Spleen (tissue), 11 donors: ENCODE measurements around the gene MXRA7. TPM values are rescaled to one million over a fixed set of nuclear protein-coding genes. Genes with fewer than 3 reads are reported as not detected.

Experiments
- DNase-seq: peaks from one replicate; pipeline ENCODE4 v3.0.0-alpha.2; 2020
- H3K27ac ChIP-seq, 8 donors: fragments of 200-600 bp; sonication (generic) in 7 of 8; 1 replicate in 4 of 8; 2 replicates in 4 of 8; pipeline versions ENCODE4 v1.5.0 to v1.8.0; 2016 to 2021; ENCODE audit warnings: inconsistent platforms in 4 of 8, mild to moderate bottlenecking in 4 of 8, moderate library complexity in 1 of 8
- H3K27me3 ChIP-seq, 7 donors: fragments of 200-600 bp; sonication (generic) in 6 of 7; replicated peaks in 1 of 7; 1 replicate in 4 of 7; 2 replicates in 3 of 7; pipeline versions ENCODE4 v1.5.0 to v1.8.0; 2016 to 2021; ENCODE audit warnings: inconsistent platforms in 3 of 7, mild to moderate bottlenecking in 1 of 7
- H3K36me3 ChIP-seq, 6 donors: fragments of 200-600 bp; sonication (generic) in 5 of 6; 1 replicate in 4 of 6; 2 replicates in 2 of 6; pipeline versions ENCODE4 v1.5.0 to v1.8.0; 2016 to 2021; ENCODE audit warnings: inconsistent platforms in 2 of 6
- H3K4me1 ChIP-seq, 6 donors: fragments of 200-600 bp; sonication (generic) in 5 of 6; 1 replicate in 3 of 6; 2 replicates in 3 of 6; pipeline versions ENCODE4 v1.5.0 to v1.8.0; 2016 to 2021; ENCODE audit warnings: inconsistent platforms in 3 of 6
- H3K4me3 ChIP-seq, 8 donors: fragments of 200-600 bp; sonication (generic) in 7 of 8; 1 replicate in 4 of 8; 2 replicates in 4 of 8; pipeline versions ENCODE4 v1.5.0 to v1.8.0; 2016 to 2021; ENCODE audit warnings: inconsistent platforms in 4 of 8, mild to moderate bottlenecking in 4 of 8, moderate library complexity in 2 of 8
- H3K9me3 ChIP-seq, 8 donors: fragments of 200-600 bp; sonication (generic) in 7 of 8; 1 replicate in 4 of 8; 2 replicates in 4 of 8; pipeline versions ENCODE4 v1.5.0 to v1.8.0; 2016 to 2021; ENCODE audit warnings: inconsistent platforms in 4 of 8
- CTCF ChIP-seq, 11 experiments: fragments of 200-600 bp in 7 of 11; fragments of 450-650 bp in 4 of 11; sonication (generic) in 4 of 11; IDR thresholded peaks in 8 of 11; conservative IDR thresholded peaks in 3 of 11; 1 replicate in 7 of 11; 2 replicates in 4 of 11; pipeline versions ENCODE4 v1.4.0 to v1.8.0; 2016 to 2021; ENCODE audit warnings: antibody characterized with exemption in 11 of 11, inconsistent platforms in 4 of 11, mild to moderate bottlenecking in 1 of 11
- POLR2A ChIP-seq, 3 donors: fragments of 450-650 bp; IDR thresholded peaks; one replicate each; pipeline ENCODE4 v1.5.1; 2017; ENCODE audit warnings: antibody characterized with exemption in 3 of 3, mild to moderate bottlenecking in 1 of 3
- POLR2AphosphoS5 ChIP-seq, 3 donors: sonication (generic); formaldehyde crosslinking; IDR thresholded peaks; one replicate each; pipeline ENCODE4 v1.5.1; 2017; ENCODE audit warnings: antibody characterized with exemption in 3 of 3
- WGBS, 5 donors: extraction: QIAGEN DNeasy Blood & Tissue Kit in 3 of 5; methylation state at CpG; one replicate each; pipeline versions ENCODE4 v1.1.5 to v1.1.7; 2013 to 2018; 5-methylcytosine and 5-hydroxymethylcytosine counted together
- intact Hi-C: fragments of 100-400 bp; cut with DNase I; formaldehyde crosslinking; loops from one replicate; pipeline ENCODE4 v1.15.0; 2023; ENCODE audit warnings: low total_unique reads
- polyA plus RNA-seq, 3 donors: library from polyadenylated mRNA; stranded (reverse); fragments of 200-250 nt; gene quantifications; one replicate each; pipeline ENCODE4 v1.2.1, GENCODE V29; 2013
- total RNA-seq, 7 donors: library from RNA; depleted of rRNA in 3 of 7; stranded (reverse); fragments of >200 nt in 3 of 7; fragmentation: NEBNext Ultra II Directional in 4 of 7; extraction: Animal tissue kit (Norgen Biotek cat#: 25700) in 4 of 7; gene quantifications; one replicate each; pipeline versions ENCODE4 v1.1.0 to v1.2.1, GENCODE V29; 2016 to 2021
- donor health status: healthy with polysubstance abuse.
- donor health status: DM: no; HTN: no; CAD: no; lungs with moderate emphysema.
- donor health status: DM: no; HTN: no; CAD: no.
- donor health status: Bipolar disorder and iron deficiency.
- donor health status: healthy.
- donor health status: DM: no; HTN: no; CAD: no.
- donor health status: DM: yes; HTN: yes; CAD: no.

Gene MXRA7
- total and polyA plus RNA-seq, 10 donors, result 37.8 to 172 (median 117) TPM

GRCh38 chr17:76737082-76737675, 26.4 kb upstream of the MXRA7 start, which contains the start of gene SRSF2:
SRSF2 (minus strand) TSS chr17:76737331; CDS start chr17:76737160, 171 bp downstream.
- no peaks in the 10 kb centered on the region for H3K9me3 ChIP-seq
- peak within 1 kb of the TSS; percentile 81 to 99 (median 92) for H3K4me3 ChIP-seq
- H3K27ac ChIP-seq, result peak within 1 kb of the TSS; percentile 89 to 100 (median 98)
- peaks cover 50 to 71% (median 62%) of the 10 kb centered on the region in 6 donors for H3K4me1 ChIP-seq
- WGBS, 5 donors, result 0 to 2% (median 1%) methylated on average over 17 to 60 of the region's 60 CpGs; no CpG with 5 or more reads in 1 of the 5 donors
- intact Hi-C loops, result no loop called here
- no peaks in the 10 kb centered on the region for H3K27me3 ChIP-seq
- peak; percentile 99 for DNase-seq
- peak in 4 of 11 experiments; percentile 6 to 26 (median 12) for TF ChIP-seq CTCF (IDR thresholded peaks at IDR 0.05 in 8 of 11, conservative IDR thresholded peaks at IDR 0.05 in 3 of 11)
- TF ChIP-seq POLR2AphosphoS5 (IDR thresholded peaks at IDR 0.05), result peak; percentile 100
- TF ChIP-seq POLR2A (IDR thresholded peaks at IDR 0.05), result peak; percentile 98 to 100 (median 99)
- peaks cover 0 to 55% (median 38%) of the 10 kb centered on the region in 6 donors for H3K36me3 ChIP-seq

GRCh38 chr17:76736349-76737081, 25.8 kb upstream of the MXRA7 start:
- 0 to 2% (median 1%) methylated on average over 9 to 117 of the region's 117 CpGs for WGBS, 5 donors

GRCh38 chr17:76735586-76736348, 25.0 kb upstream of the MXRA7 start:
- Histone ChIP-seq H3K4me3 (peak overlapping the region; percentile 51 to 99 (median 92)), H3K27ac (peak overlapping the region; percentile 89 to 100 (median 98)), H3K4me1 (peaks cover 53 to 82% (median 76%) of the 10 kb centered on the region in 6 donors), H3K9me3 (no peaks in the 10 kb centered on the region), H3K27me3 (no peaks in the 10 kb centered on the region), H3K36me3 (peaks cover 0 to 55% (median 42%) of the 10 kb centered on the region in 6 donors)
- WGBS, 5 donors, result 1 to 2% (median 1%) methylated on average over 8 to 20 of the region's 20 CpGs
- no peak for DNase-seq
- TF ChIP-seq POLR2AphosphoS5 (IDR thresholded peaks at IDR 0.05) (no peak), POLR2A (IDR thresholded peaks at IDR 0.05) (no peak), CTCF (IDR thresholded peaks at IDR 0.05 in 8 of 11, conservative IDR thresholded peaks at IDR 0.05 in 3 of 11) (no peak)
- intact Hi-C loops, result no loop called here

More at GRCh38 chr17:76736349-76737081, 25.8 kb upstream of the MXRA7 start:
- Histone ChIP-seq H3K36me3 (peaks cover 0 to 55% (median 39%) of the 10 kb centered on the region in 6 donors), H3K4me1 (peaks cover 53 to 78% (median 69%) of the 10 kb centered on the region in 6 donors), H3K27ac (peak overlapping the region; percentile 89 to 100 (median 98)), H3K4me3 (peak overlapping the region; percentile 51 to 99 (median 92)), H3K9me3 (no peaks in the 10 kb centered on the region), H3K27me3 (no peaks in the 10 kb centered on the region)
- intact Hi-C loops, result no loop called here
- peak; percentile 95 for DNase-seq
- peak; percentile 3 to 62 (median 19) for TF ChIP-seq POLR2AphosphoS5 (IDR thresholded peaks at IDR 0.05)
- peak in 7 of 11 experiments; percentile 29 to 43 (median 36) for TF ChIP-seq CTCF (IDR thresholded peaks at IDR 0.05 in 8 of 11, conservative IDR thresholded peaks at IDR 0.05 in 3 of 11)
- no peak for TF ChIP-seq POLR2A (IDR thresholded peaks at IDR 0.05)
